ENCODE results near the gene NLGN1.

The NLGN1 gene

GRCh38 chr3:174332391-174332790 lies 934.8 kb downstream of the NLGN1 start:
- ChIA-PET CTCF (interaction anchor here (0.6 kb wide), 1 partner anchor 1328 kb away, joined by 3 read pairs; no protein-coding TSS in a partner anchor), POLR2A (no interaction called here)
- H3K27me3 ChIP-seq (replicated peaks in 2 of 5; ENCODE audit: control insufficient read depth in 4 of 5, insufficient read depth in 5 of 5, low read length in 4 of 5): no peaks in the 10 kb centered on the region
- peaks cover 0 to 2% (median 0%) of the 10 kb centered on the region in 5 experiments for H3K9me3 ChIP-seq (ENCODE audit: control extremely low read depth in 1 of 5, control insufficient read depth in 4 of 5, insufficient read depth in 2 of 5, low read depth in 1 of 5, low read length in 4 of 5)
- H3K4me3 ChIP-seq (ENCODE audit: control insufficient read depth in 1 of 7, extremely low read depth in 1 of 7, insufficient read depth in 4 of 7, low read depth in 2 of 7, low read length in 6 of 7): no peak overlapping the region
- peaks cover 0 to 6% (median 0%) of the 10 kb centered on the region in 4 experiments for H3K4me1 ChIP-seq (ENCODE audit: control extremely low read depth in 1 of 4, control insufficient read depth in 4 of 4, insufficient read depth in 4 of 4, low read length in 3 of 4)
- no peak for DNase-seq
- H3K27ac ChIP-seq (ENCODE audit: insufficient read depth in 1 of 2, low read depth in 1 of 2, low read length in 2 of 2, poor library complexity in 1 of 2, severe bottlenecking in 2 of 2): no peak overlapping the region
- no peaks in the 10 kb centered on the region for H3K36me3 ChIP-seq (ENCODE audit: control insufficient read depth in 4 of 4, insufficient read depth in 4 of 4, low read length in 3 of 4)
- WGBS (ENCODE audit: insufficient coverage): 100% methylated on average over 1 of the region's 2 CpGs

- Histone ChIP-seq H3K27me3 (replicated peaks in 2 of 5; ENCODE audit: control insufficient read depth in 4 of 5, insufficient read depth in 5 of 5, low read length in 4 of 5) (no peaks in the 10 kb centered on the region), H3K36me3 (ENCODE audit: control insufficient read depth in 4 of 4, insufficient read depth in 4 of 4, low read length in 3 of 4) (no peaks in the 10 kb centered on the region), H3K27ac (ENCODE audit: insufficient read depth in 1 of 2, low read depth in 1 of 2, low read length in 2 of 2, poor library complexity in 1 of 2, severe bottlenecking in 2 of 2) (no peak overlapping the region), H3K4me1 (ENCODE audit: control extremely low read depth in 1 of 4, control insufficient read depth in 4 of 4, insufficient read depth in 4 of 4, low read length in 3 of 4) (peaks cover 0 to 6% (median 0%) of the 10 kb centered on the region in 4 experiments), H3K4me3 (ENCODE audit: control insufficient read depth in 1 of 7, extremely low read depth in 1 of 7, insufficient read depth in 4 of 7, low read depth in 2 of 7, low read length in 6 of 7) (no peak overlapping the region), H3K9me3 (ENCODE audit: control extremely low read depth in 1 of 5, control insufficient read depth in 4 of 5, insufficient read depth in 2 of 5, low read depth in 1 of 5, low read length in 4 of 5) (peaks cover 0 to 2% (median 0%) of the 10 kb centered on the region in 5 experiments)
- POLR2A ChIA-PET: no interaction called here
- no peak for DNase-seq
- CTCF ChIA-PET: no interaction called here
- 100% methylated on average over 1 of the region's 2 CpGs for WGBS (ENCODE audit: insufficient coverage)
These were observed 936.1 kb downstream of the NLGN1 start for GRCh38 chr3:174333640-174334039.

- H3K9me3 ChIP-seq (ENCODE audit: control extremely low read depth in 1 of 5, control insufficient read depth in 4 of 5, insufficient read depth in 2 of 5, low read depth in 1 of 5, low read length in 4 of 5): peaks cover 0 to 2% (median 0%) of the 10 kb centered on the region in 5 experiments
- no peak overlapping the region for H3K27ac ChIP-seq (ENCODE audit: insufficient read depth in 1 of 2, low read depth in 1 of 2, low read length in 2 of 2, poor library complexity in 1 of 2, severe bottlenecking in 2 of 2)
- H3K27me3 ChIP-seq (replicated peaks in 2 of 5; ENCODE audit: control insufficient read depth in 4 of 5, insufficient read depth in 5 of 5, low read length in 4 of 5): no peaks in the 10 kb centered on the region
- H3K36me3 ChIP-seq (ENCODE audit: control insufficient read depth in 4 of 4, insufficient read depth in 4 of 4, low read length in 3 of 4): no peaks in the 10 kb centered on the region
- no peak overlapping the region for H3K4me3 ChIP-seq (ENCODE audit: control insufficient read depth in 1 of 7, extremely low read depth in 1 of 7, insufficient read depth in 4 of 7, low read depth in 2 of 7, low read length in 6 of 7)
- WGBS (ENCODE audit: insufficient coverage): 83% methylated on average over 1 of the region's 3 CpGs
- peaks cover 0 to 6% (median 0%) of the 10 kb centered on the region in 4 experiments for H3K4me1 ChIP-seq (ENCODE audit: control extremely low read depth in 1 of 4, control insufficient read depth in 4 of 4, insufficient read depth in 4 of 4, low read length in 3 of 4)
- ChIA-PET CTCF (no interaction called here), POLR2A (no interaction called here)
- DNase-seq: no peak
These were observed 936.6 kb downstream of the NLGN1 start for GRCh38 chr3:174334111-174334510.

GRCh38 chr3:174335324-174335723 lies 937.8 kb downstream of the NLGN1 start:
- Histone ChIP-seq H3K4me3 (ENCODE audit: control insufficient read depth in 1 of 7, extremely low read depth in 1 of 7, insufficient read depth in 4 of 7, low read depth in 2 of 7, low read length in 6 of 7) (no peak overlapping the region), H3K4me1 (ENCODE audit: control extremely low read depth in 1 of 4, control insufficient read depth in 4 of 4, insufficient read depth in 4 of 4, low read length in 3 of 4) (peaks cover 0 to 6% (median 0%) of the 10 kb centered on the region in 4 experiments), H3K9me3 (ENCODE audit: control extremely low read depth in 1 of 5, control insufficient read depth in 4 of 5, insufficient read depth in 2 of 5, low read depth in 1 of 5, low read length in 4 of 5) (peaks cover 0 to 2% (median 0%) of the 10 kb centered on the region in 5 experiments), H3K27ac (ENCODE audit: insufficient read depth in 1 of 2, low read depth in 1 of 2, low read length in 2 of 2, poor library complexity in 1 of 2, severe bottlenecking in 2 of 2) (no peak overlapping the region), H3K27me3 (replicated peaks in 2 of 5; ENCODE audit: control insufficient read depth in 4 of 5, insufficient read depth in 5 of 5, low read length in 4 of 5) (no peaks in the 10 kb centered on the region), H3K36me3 (ENCODE audit: control insufficient read depth in 4 of 4, insufficient read depth in 4 of 4, low read length in 3 of 4) (no peaks in the 10 kb centered on the region)
- ChIA-PET CTCF (no interaction called here), POLR2A (no interaction called here)
- WGBS (ENCODE audit: insufficient coverage): 100% methylated on average over 1 of the region's 1 CpG
- DNase-seq: no peak

GRCh38 chr3:174335910-174336309 lies 938.4 kb downstream of the NLGN1 start:
- H3K9me3 ChIP-seq (ENCODE audit: control extremely low read depth in 1 of 5, control insufficient read depth in 4 of 5, insufficient read depth in 2 of 5, low read depth in 1 of 5, low read length in 4 of 5): peaks cover 0 to 2% (median 0%) of the 10 kb centered on the region in 5 experiments
- no peaks in the 10 kb centered on the region for H3K27me3 ChIP-seq (replicated peaks in 2 of 5; ENCODE audit: control insufficient read depth in 4 of 5, insufficient read depth in 5 of 5, low read length in 4 of 5)
- ChIA-PET CTCF (no interaction called here), POLR2A (no interaction called here)
- no peak overlapping the region for H3K4me3 ChIP-seq (ENCODE audit: control insufficient read depth in 1 of 7, extremely low read depth in 1 of 7, insufficient read depth in 4 of 7, low read depth in 2 of 7, low read length in 6 of 7)
- no peaks in the 10 kb centered on the region for H3K36me3 ChIP-seq (ENCODE audit: control insufficient read depth in 4 of 4, insufficient read depth in 4 of 4, low read length in 3 of 4)
- no peak for DNase-seq
- no peak overlapping the region for H3K27ac ChIP-seq (ENCODE audit: insufficient read depth in 1 of 2, low read depth in 1 of 2, low read length in 2 of 2, poor library complexity in 1 of 2, severe bottlenecking in 2 of 2)
- peaks cover 0 to 6% (median 0%) of the 10 kb centered on the region in 4 experiments for H3K4me1 ChIP-seq (ENCODE audit: control extremely low read depth in 1 of 4, control insufficient read depth in 4 of 4, insufficient read depth in 4 of 4, low read length in 3 of 4)

Data from common myeloid progenitor, CD34-positive (primary cell).